WTC11 (cell line): ENCODE data around the gene LRRC10B.

ENCODE experiments used
- CREM ChIP-seq: sonication (generic); formaldehyde crosslinking; IDR thresholded peaks from 2 replicates; pipeline ENCODE4 v1.8.1; 2022; ENCODE audit warnings: mild to moderate bottlenecking, missing genetic modification reagents, moderate library complexity
- JUN ChIP-seq: sonication (generic); formaldehyde crosslinking; IDR thresholded peaks from 2 replicates; pipeline ENCODE4 v1.8.0; 2023; ENCODE audit warnings: mild to moderate bottlenecking, missing genetic modification reagents
- NFYB ChIP-seq: sonication (generic); formaldehyde crosslinking; conservative IDR thresholded peaks from 2 replicates; pipeline ENCODE4 v1.8.0; 2022; ENCODE audit warnings: low read depth, missing genetic modification reagents
- TCF7 ChIP-seq: sonication (generic); formaldehyde crosslinking; IDR thresholded peaks from 2 replicates; pipeline ENCODE4 v1.8.0; 2022; ENCODE audit warnings: mild to moderate bottlenecking, low read depth, missing genetic modification reagents, moderate library complexity
- TEAD4 ChIP-seq: sonication (generic); formaldehyde crosslinking; IDR thresholded peaks from 2 replicates; pipeline ENCODE4 v1.8.0; 2022; ENCODE audit warnings: mild to moderate bottlenecking, missing genetic modification reagents
- ZNF317 ChIP-seq: sonication (generic); formaldehyde crosslinking; IDR thresholded peaks from 2 replicates; pipeline ENCODE4 v1.8.1; 2023; ENCODE audit warnings: low read depth, mild to moderate bottlenecking, moderate library complexity, missing genetic modification reagents, borderline replicate concordance
- TF ChIP-seq, protein P1 (sequence below): fragments of 200-600 bp; IDR thresholded peaks from 2 replicates; pipeline ENCODE4 v1.8.0; 2022; ENCODE audit warnings: antibody characterized with exemption
- TF ChIP-seq, protein P2 (sequence below): sonication (generic); formaldehyde crosslinking; IDR thresholded peaks from 2 replicates; pipeline ENCODE4 v1.8.0; 2022; ENCODE audit warnings: mild to moderate bottlenecking, missing genetic modification reagents
- TF ChIP-seq, protein P3 (sequence below): sonication (generic); formaldehyde crosslinking; IDR thresholded peaks from 2 replicates; pipeline ENCODE4 v1.8.1; 2023; ENCODE audit warnings: mild to moderate bottlenecking, missing genetic modification reagents, moderate library complexity
- TF ChIP-seq, protein P4 (sequence below): sonication (generic); formaldehyde crosslinking; IDR thresholded peaks from 2 replicates; pipeline ENCODE4 v1.8.1; 2022; ENCODE audit warnings: mild to moderate bottlenecking, missing genetic modification reagents, moderate library complexity, borderline replicate concordance
- TF ChIP-seq, protein P5 (sequence below): sonication (generic); formaldehyde crosslinking; IDR thresholded peaks from 2 replicates; pipeline ENCODE4 v1.8.1; 2023; ENCODE audit warnings: mild to moderate bottlenecking, missing genetic modification reagents, moderate library complexity
- TF ChIP-seq, protein P6 (sequence below): sonication (generic); formaldehyde crosslinking; IDR thresholded peaks from 2 replicates; pipeline ENCODE4 v1.8.0; 2022; ENCODE audit warnings: mild to moderate bottlenecking, missing genetic modification reagents

DNA sequence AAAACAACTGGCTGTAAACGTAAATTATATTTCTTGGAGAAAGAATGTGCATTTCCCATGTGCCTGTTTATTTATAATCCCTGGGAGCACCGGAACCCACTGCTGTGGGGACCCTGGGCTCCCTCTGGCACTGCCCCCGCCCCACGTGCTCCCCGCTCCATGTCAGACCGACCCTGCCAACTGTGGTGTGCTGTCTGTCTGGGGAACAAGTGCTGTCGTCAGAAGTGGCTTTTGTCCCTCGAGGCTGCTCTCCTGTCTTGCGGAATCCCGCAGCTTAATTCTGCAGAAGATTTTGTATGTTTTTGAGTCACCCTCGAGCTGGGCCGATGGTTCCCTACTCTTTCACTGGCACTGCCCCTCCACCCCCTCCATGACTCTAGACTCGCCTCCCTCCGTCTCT, 2.4 kb downstream of the LRRC10B start:
- TF ChIP-seq, protein P1, sequence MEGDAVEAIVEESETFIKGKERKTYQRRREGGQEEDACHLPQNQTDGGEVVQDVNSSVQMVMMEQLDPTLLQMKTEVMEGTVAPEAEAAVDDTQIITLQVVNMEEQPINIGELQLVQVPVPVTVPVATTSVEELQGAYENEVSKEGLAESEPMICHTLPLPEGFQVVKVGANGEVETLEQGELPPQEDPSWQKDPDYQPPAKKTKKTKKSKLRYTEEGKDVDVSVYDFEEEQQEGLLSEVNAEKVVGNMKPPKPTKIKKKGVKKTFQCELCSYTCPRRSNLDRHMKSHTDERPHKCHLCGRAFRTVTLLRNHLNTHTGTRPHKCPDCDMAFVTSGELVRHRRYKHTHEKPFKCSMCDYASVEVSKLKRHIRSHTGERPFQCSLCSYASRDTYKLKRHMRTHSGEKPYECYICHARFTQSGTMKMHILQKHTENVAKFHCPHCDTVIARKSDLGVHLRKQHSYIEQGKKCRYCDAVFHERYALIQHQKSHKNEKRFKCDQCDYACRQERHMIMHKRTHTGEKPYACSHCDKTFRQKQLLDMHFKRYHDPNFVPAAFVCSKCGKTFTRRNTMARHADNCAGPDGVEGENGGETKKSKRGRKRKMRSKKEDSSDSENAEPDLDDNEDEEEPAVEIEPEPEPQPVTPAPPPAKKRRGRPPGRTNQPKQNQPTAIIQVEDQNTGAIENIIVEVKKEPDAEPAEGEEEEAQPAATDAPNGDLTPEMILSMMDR: no peak
- TF ChIP-seq TCF7 (CRISPR knock-in tag): no peak
- TF ChIP-seq CREM (CRISPR knock-in tag): no peak
- TF ChIP-seq, protein P2, sequence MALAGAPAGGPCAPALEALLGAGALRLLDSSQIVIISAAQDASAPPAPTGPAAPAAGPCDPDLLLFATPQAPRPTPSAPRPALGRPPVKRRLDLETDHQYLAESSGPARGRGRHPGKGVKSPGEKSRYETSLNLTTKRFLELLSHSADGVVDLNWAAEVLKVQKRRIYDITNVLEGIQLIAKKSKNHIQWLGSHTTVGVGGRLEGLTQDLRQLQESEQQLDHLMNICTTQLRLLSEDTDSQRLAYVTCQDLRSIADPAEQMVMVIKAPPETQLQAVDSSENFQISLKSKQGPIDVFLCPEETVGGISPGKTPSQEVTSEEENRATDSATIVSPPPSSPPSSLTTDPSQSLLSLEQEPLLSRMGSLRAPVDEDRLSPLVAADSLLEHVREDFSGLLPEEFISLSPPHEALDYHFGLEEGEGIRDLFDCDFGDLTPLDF (CRISPR knock-in tag): no peak
- TF ChIP-seq, protein P3, sequence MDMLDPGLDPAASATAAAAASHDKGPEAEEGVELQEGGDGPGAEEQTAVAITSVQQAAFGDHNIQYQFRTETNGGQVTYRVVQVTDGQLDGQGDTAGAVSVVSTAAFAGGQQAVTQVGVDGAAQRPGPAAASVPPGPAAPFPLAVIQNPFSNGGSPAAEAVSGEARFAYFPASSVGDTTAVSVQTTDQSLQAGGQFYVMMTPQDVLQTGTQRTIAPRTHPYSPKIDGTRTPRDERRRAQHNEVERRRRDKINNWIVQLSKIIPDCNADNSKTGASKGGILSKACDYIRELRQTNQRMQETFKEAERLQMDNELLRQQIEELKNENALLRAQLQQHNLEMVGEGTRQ (CRISPR knock-in tag): no peak
- TF ChIP-seq, protein P4, sequence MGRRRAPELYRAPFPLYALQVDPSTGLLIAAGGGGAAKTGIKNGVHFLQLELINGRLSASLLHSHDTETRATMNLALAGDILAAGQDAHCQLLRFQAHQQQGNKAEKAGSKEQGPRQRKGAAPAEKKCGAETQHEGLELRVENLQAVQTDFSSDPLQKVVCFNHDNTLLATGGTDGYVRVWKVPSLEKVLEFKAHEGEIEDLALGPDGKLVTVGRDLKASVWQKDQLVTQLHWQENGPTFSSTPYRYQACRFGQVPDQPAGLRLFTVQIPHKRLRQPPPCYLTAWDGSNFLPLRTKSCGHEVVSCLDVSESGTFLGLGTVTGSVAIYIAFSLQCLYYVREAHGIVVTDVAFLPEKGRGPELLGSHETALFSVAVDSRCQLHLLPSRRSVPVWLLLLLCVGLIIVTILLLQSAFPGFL: no peak
- TF ChIP-seq, protein P5, sequence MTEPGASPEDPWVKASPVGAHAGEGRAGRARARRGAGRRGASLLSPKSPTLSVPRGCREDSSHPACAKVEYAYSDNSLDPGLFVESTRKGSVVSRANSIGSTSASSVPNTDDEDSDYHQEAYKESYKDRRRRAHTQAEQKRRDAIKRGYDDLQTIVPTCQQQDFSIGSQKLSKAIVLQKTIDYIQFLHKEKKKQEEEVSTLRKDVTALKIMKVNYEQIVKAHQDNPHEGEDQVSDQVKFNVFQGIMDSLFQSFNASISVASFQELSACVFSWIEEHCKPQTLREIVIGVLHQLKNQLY (CRISPR knock-in tag): no peak
- no peak for TF ChIP-seq ZNF317
- no peak for TF ChIP-seq TEAD4 (CRISPR knock-in tag)
- TF ChIP-seq NFYB: no peak
- no peak for TF ChIP-seq JUN (CRISPR knock-in tag)
- TF ChIP-seq, protein P6, sequence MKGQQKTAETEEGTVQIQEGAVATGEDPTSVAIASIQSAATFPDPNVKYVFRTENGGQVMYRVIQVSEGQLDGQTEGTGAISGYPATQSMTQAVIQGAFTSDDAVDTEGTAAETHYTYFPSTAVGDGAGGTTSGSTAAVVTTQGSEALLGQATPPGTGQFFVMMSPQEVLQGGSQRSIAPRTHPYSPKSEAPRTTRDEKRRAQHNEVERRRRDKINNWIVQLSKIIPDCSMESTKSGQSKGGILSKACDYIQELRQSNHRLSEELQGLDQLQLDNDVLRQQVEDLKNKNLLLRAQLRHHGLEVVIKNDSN (CRISPR knock-in tag): no peak
